ENCODE measurements around the gene GRB10. TPM values are rescaled to one million over a fixed set of nuclear protein-coding genes. Genes with fewer than 3 reads are reported as not detected.

GRB10 gene
- total RNA-seq, 4 donors from 2014 or later = 33.9 to 72.6 (median 41.8) TPM

- no peak overlapping the region for H3K27ac ChIP-seq
- intact Hi-C loops (cut with DNase I; ENCODE audit: low total_unique reads) = no loop called here
- no peaks in the 10 kb centered on the region for H3K4me1 ChIP-seq
- no peaks in the 10 kb centered on the region for H3K27me3 ChIP-seq
- DNase-seq = no peak
- TF ChIP-seq POLR2A (IDR thresholded peaks at IDR 0.05) (no peak), CTCF (IDR thresholded peaks at IDR 0.05) (no peak)
- no peaks in the 10 kb centered on the region for H3K36me3 ChIP-seq
- H3K9me3 ChIP-seq = no peaks in the 10 kb centered on the region
- H3K4me3 ChIP-seq = no peak overlapping the region
Measured at GRCh38 chr7:50625360-50625759, 157.3 kb downstream of the GRB10 start.

GRCh38 chr7:50622821-50623220, 159.9 kb downstream of the GRB10 start:
- no peak overlapping the region for H3K4me3 ChIP-seq
- TF ChIP-seq CTCF (IDR thresholded peaks at IDR 0.05) (no peak), POLR2A (IDR thresholded peaks at IDR 0.05) (no peak)
- no peaks in the 10 kb centered on the region for H3K9me3 ChIP-seq
- H3K27ac ChIP-seq = no peak overlapping the region
- no peaks in the 10 kb centered on the region for H3K27me3 ChIP-seq
- DNase-seq = no peak
- no peaks in the 10 kb centered on the region for H3K36me3 ChIP-seq
- intact Hi-C loops (cut with DNase I; ENCODE audit: low total_unique reads) = no loop called here
- H3K4me1 ChIP-seq = no peaks in the 10 kb centered on the region

- Histone ChIP-seq H3K27ac (no peak overlapping the region), H3K36me3 (no peaks in the 10 kb centered on the region), H3K27me3 (no peaks in the 10 kb centered on the region), H3K4me1 (no peaks in the 10 kb centered on the region), H3K9me3 (no peaks in the 10 kb centered on the region), H3K4me3 (no peak overlapping the region)
- no peak for DNase-seq
- no peak for TF ChIP-seq POLR2A (IDR thresholded peaks at IDR 0.05)
- no peak for TF ChIP-seq CTCF (IDR thresholded peaks at IDR 0.05)
- intact Hi-C loops (cut with DNase I; ENCODE audit: low total_unique reads) = no loop called here
Measured at GRCh38 chr7:50621973-50622490, 160.7 kb downstream of the GRB10 start.

GRCh38 chr7:50621206-50621605, 161.5 kb downstream of the GRB10 start:
- H3K36me3 ChIP-seq = no peaks in the 10 kb centered on the region
- no peaks in the 10 kb centered on the region for H3K27me3 ChIP-seq
- no peak for TF ChIP-seq POLR2A (IDR thresholded peaks at IDR 0.05)
- no peak for TF ChIP-seq CTCF (IDR thresholded peaks at IDR 0.05)
- H3K4me3 ChIP-seq = no peak overlapping the region
- no peaks in the 10 kb centered on the region for H3K4me1 ChIP-seq
- intact Hi-C loops (cut with DNase I; ENCODE audit: low total_unique reads) = no loop called here
- H3K9me3 ChIP-seq = no peaks in the 10 kb centered on the region
- DNase-seq = no peak
- no peak overlapping the region for H3K27ac ChIP-seq

- H3K9me3 ChIP-seq = no peaks in the 10 kb centered on the region
- no peak overlapping the region for H3K4me3 ChIP-seq
- DNase-seq = peak in 1 of 2 donors; percentile 35
- H3K27me3 ChIP-seq = no peaks in the 10 kb centered on the region
- intact Hi-C loops (cut with DNase I; ENCODE audit: low total_unique reads) = no loop called here
- no peaks in the 10 kb centered on the region for H3K4me1 ChIP-seq
- H3K27ac ChIP-seq = no peak overlapping the region
- H3K36me3 ChIP-seq = no peaks in the 10 kb centered on the region
- no peak for TF ChIP-seq POLR2A (IDR thresholded peaks at IDR 0.05)
- TF ChIP-seq CTCF (IDR thresholded peaks at IDR 0.05) = no peak
Measured at GRCh38 chr7:50620433-50620832, 162.3 kb downstream of the GRB10 start.

Data from uterus (tissue), 4 donors.